Lung (tissue), 12 donors: Measurements from ENCODE around the gene STAT3. TPM values are rescaled to one million over a fixed set of nuclear protein-coding genes. Genes with fewer than 3 reads are reported as not detected.

Experiments
- ATAC-seq: fragments of 200-7000 bp; cut with Tn5 transposase; one replicate; pipeline ENCODE4 v1.9.1; 2020; ENCODE audit warnings: moderate number of reproducible peaks; ENCODE audit not compliant: insufficient read depth, low FRiP score
- DNase-seq, 3 donors: peaks; one replicate each; pipeline ENCODE4 v3.0.0-alpha.2; 2013 to 2017
- H3K27ac ChIP-seq, 2 donors: one replicate each; pipeline ENCODE4 v1.5.1; 2013; ENCODE audit warnings: mild to moderate bottlenecking in 2 of 2, moderate library complexity in 2 of 2, control low read depth in 1 of 2, inconsistent platforms in 1 of 2, low read depth in 1 of 2, low read length in 1 of 2
- H3K27me3 ChIP-seq, 3 donors: one replicate each; pipeline ENCODE4 v1.5.1; 2013; ENCODE audit warnings: low read length in 2 of 3; ENCODE audit not compliant: control insufficient read depth in 3 of 3, insufficient read depth in 3 of 3
- H3K36me3 ChIP-seq, 4 donors: one replicate each; pipeline ENCODE4 v1.5.1; 2013; ENCODE audit warnings: low read length in 4 of 4, mild to moderate bottlenecking in 1 of 4, moderate library complexity in 1 of 4; ENCODE audit not compliant: control insufficient read depth in 4 of 4, insufficient read depth in 4 of 4
- H3K4me1 ChIP-seq, 5 donors: one replicate each; pipeline ENCODE4 v1.5.1; 2013; ENCODE audit warnings: low read length in 5 of 5, mild to moderate bottlenecking in 2 of 5, moderate library complexity in 1 of 5; ENCODE audit not compliant: control insufficient read depth in 5 of 5, insufficient read depth in 5 of 5
- H3K4me3 ChIP-seq: one replicate; pipeline ENCODE4 v1.5.1; 2013; ENCODE audit warnings: mild to moderate bottlenecking, control low read depth, moderate library complexity
- H3K9ac ChIP-seq, 2 donors: one replicate each; pipeline ENCODE4 v1.5.1; 2013; ENCODE audit warnings: low read length in 2 of 2, control low read depth in 1 of 2; ENCODE audit not compliant: insufficient read depth in 1 of 2
- H3K9me3 ChIP-seq, 4 donors: one replicate each; pipeline ENCODE4 v1.5.1; 2013; ENCODE audit warnings: low read length in 3 of 4, mild to moderate bottlenecking in 1 of 4, moderate library complexity in 1 of 4; ENCODE audit not compliant: control insufficient read depth in 4 of 4, insufficient read depth in 3 of 4
- CTCF ChIP-seq: IDR thresholded peaks from 2 replicates; pipeline ENCODE4 v1.5.1; 2012; ENCODE audit warnings: mild to moderate bottlenecking; ENCODE audit errors: control extremely low read depth, extremely low read depth
- WGBS, 2 donors: extraction: QIAGEN DNeasy Blood & Tissue Kit; methylation state at CpG; one replicate each; pipeline ENCODE4 v1.1.7; 2013; 5-methylcytosine and 5-hydroxymethylcytosine counted together
- polyA plus RNA-seq, 2 donors: library from polyadenylated mRNA; stranded (reverse); fragments of 200-250 nt; gene quantifications; one replicate each; pipeline ENCODE4 v1.2.1, GENCODE V29; 2013
- total RNA-seq, 2 donors: library from RNA; depleted of rRNA in 1 of 2; stranded (reverse); fragments of >200 nt in 1 of 2; gene quantifications; one replicate each; pipeline ENCODE4 v1.2.1, GENCODE V29; 2014 to 2021
- donor health status: control.
- donor health status: control.
- donor health status: Bipolar disorder and iron deficiency.
- donor health status: healthy.
- donor health status: DM: yes; HTN: yes; CAD: no.

The STAT3 gene
- total and polyA plus RNA-seq, 4 donors, result 69.9 to 297 (median 239) TPM

- H3K36me3 ChIP-seq, result peaks cover 0 to 1% (median 0%) of the 10 kb centered on the region in 4 donors
- 65 to 79% methylated on average over 5 of the region's 5 CpGs for WGBS, 2 donors
- peak overlapping the region; percentile 77 to 84 for H3K27ac ChIP-seq
- no peak for TF ChIP-seq CTCF
- H3K4me3 ChIP-seq, result no peak overlapping the region
- ATAC-seq (no peak), DNase-seq (no peak)
- peaks cover 4 to 41% (median 23%) of the 10 kb centered on the region in 5 donors for H3K4me1 ChIP-seq
- no peak overlapping the region for H3K9ac ChIP-seq
- no peaks in the 10 kb centered on the region for H3K27me3 ChIP-seq
- no peaks in the 10 kb centered on the region for H3K9me3 ChIP-seq
Measured at GRCh38 chr17:42410319-42410685, 22.1 kb upstream of the STAT3 start.

GRCh38 chr17:42409523-42410318, 21.5 kb upstream of the STAT3 start:
- Histone ChIP-seq H3K27ac (peak overlapping the region; percentile 77 to 84), H3K9ac (no peak overlapping the region), H3K4me1 (peaks cover 0 to 41% (median 22%) of the 10 kb centered on the region in 5 donors), H3K36me3 (peaks cover 0 to 7% (median 2%) of the 10 kb centered on the region in 4 donors), H3K27me3 (no peaks in the 10 kb centered on the region), H3K4me3 (no peak overlapping the region), H3K9me3 (no peaks in the 10 kb centered on the region)
- no peak for TF ChIP-seq CTCF
- WGBS, 2 donors, result 16 to 27% methylated on average over 5 of the region's 5 CpGs
- no peak for DNase-seq
- ATAC-seq, result peak; percentile 37

- no peak overlapping the region for H3K4me3 ChIP-seq
- no peaks in the 10 kb centered on the region for H3K27me3 ChIP-seq
- ATAC-seq (no peak), DNase-seq (peak; percentile 46 to 78 (median 60))
- H3K4me1 ChIP-seq, result peaks cover 0 to 41% (median 14%) of the 10 kb centered on the region in 5 donors
- H3K36me3 ChIP-seq, result peaks cover 5 to 14% (median 11%) of the 10 kb centered on the region in 4 donors
- no peak overlapping the region for H3K9ac ChIP-seq
- peak overlapping the region; percentile 34 to 53 for H3K27ac ChIP-seq
- H3K9me3 ChIP-seq, result no peaks in the 10 kb centered on the region
- WGBS, 2 donors, result 63 to 75% methylated on average over 2 of the region's 2 CpGs
- no peak for TF ChIP-seq CTCF
Measured at GRCh38 chr17:42408061-42408460, 19.8 kb upstream of the STAT3 start.
